H9 (cell line): Measurements from ENCODE around the gene YRDC. TPM values are rescaled to one million over a fixed set of nuclear protein-coding genes. Genes with fewer than 3 reads are reported as not detected.

Source experiments
- DNase-seq: peaks from one replicate; pipeline ENCODE4 v3.0.0-alpha.2; 2017
- H2AFZ ChIP-seq: one replicate; pipeline ENCODE4 v1.6.1; 2013; ENCODE audit warnings: mild to moderate bottlenecking, low read length, control low read depth, moderate library complexity
- H2AK5ac ChIP-seq: 2 replicates; pipeline ENCODE4 v1.6.1; 2013; ENCODE audit warnings: low read length, control low read depth, mixed read lengths; ENCODE audit not compliant: insufficient read length
- H2BK120ac ChIP-seq: one replicate; pipeline ENCODE4 v1.6.1; 2013; ENCODE audit warnings: low read depth, mild to moderate bottlenecking, low read length, control low read depth, inconsistent platforms; ENCODE audit not compliant: poor library complexity, severe bottlenecking
- H2BK12ac ChIP-seq: 2 replicates; pipeline ENCODE4 v1.6.1; 2013; ENCODE audit warnings: low read length, control low read depth, mixed read lengths, low read depth; ENCODE audit not compliant: insufficient read length
- H2BK15ac ChIP-seq: 2 replicates; pipeline ENCODE4 v1.6.1; 2013; ENCODE audit warnings: low read depth, low read length, control low read depth
- H2BK20ac ChIP-seq: one replicate; pipeline ENCODE4 v1.6.1; 2013; ENCODE audit warnings: low read depth, mild to moderate bottlenecking, low read length, control low read depth, inconsistent platforms; ENCODE audit not compliant: poor library complexity, severe bottlenecking
- H2BK5ac ChIP-seq: 2 replicates; pipeline ENCODE4 v1.6.1; 2013; ENCODE audit warnings: low read length, control low read depth, mixed read lengths; ENCODE audit not compliant: insufficient read length
- H3K14ac ChIP-seq: 2 replicates; pipeline ENCODE4 v1.6.1; 2013; ENCODE audit warnings: low read length, control low read depth; ENCODE audit not compliant: insufficient read depth
- H3K18ac ChIP-seq: 2 replicates; pipeline ENCODE4 v1.6.1; 2013; ENCODE audit warnings: low read depth, mild to moderate bottlenecking, mixed read lengths, low read length, control low read depth; ENCODE audit not compliant: insufficient read length
- H3K23ac ChIP-seq: 2 replicates; pipeline ENCODE4 v1.6.1; 2013; ENCODE audit warnings: low read length, control low read depth, mixed read lengths, low read depth; ENCODE audit not compliant: insufficient read length
- H3K23me2 ChIP-seq: 2 replicates; pipeline ENCODE4 v1.6.1; 2013; ENCODE audit warnings: low read depth, mild to moderate bottlenecking, mixed read lengths, low read length, control low read depth; ENCODE audit not compliant: insufficient read length, poor library complexity, severe bottlenecking
- H3K27ac ChIP-seq: 2 replicates; pipeline ENCODE4 v1.5.1; 2013; ENCODE audit warnings: low read length, control low read depth, mixed read lengths, low read depth; ENCODE audit not compliant: insufficient read length
- H3K27me3 ChIP-seq: 2 replicates; pipeline ENCODE4 v1.6.1; 2013; ENCODE audit warnings: low read length, control low read depth, inconsistent platforms; ENCODE audit not compliant: insufficient read depth
- H3K4ac ChIP-seq: 2 replicates; pipeline ENCODE4 v1.6.1; 2013; ENCODE audit warnings: low read depth, mild to moderate bottlenecking, control low read depth, inconsistent platforms, low read length, moderate library complexity
- H3K4me1 ChIP-seq: 2 replicates; pipeline ENCODE4 v1.6.1; 2013; ENCODE audit warnings: low read length, control low read depth, inconsistent platforms; ENCODE audit not compliant: insufficient read depth
- H3K4me2 ChIP-seq: 2 replicates; pipeline ENCODE4 v1.6.1; 2013; ENCODE audit warnings: low read length, control low read depth, mixed read lengths; ENCODE audit not compliant: insufficient read length, insufficient read depth
- H3K56ac ChIP-seq: 2 replicates; pipeline ENCODE4 v1.6.1; 2013; ENCODE audit warnings: low read depth, mild to moderate bottlenecking, mixed read lengths, low read length, control low read depth; ENCODE audit not compliant: insufficient read length
- H3K79me1 ChIP-seq: 2 replicates; pipeline ENCODE4 v1.6.1; 2013; ENCODE audit warnings: low read depth, mild to moderate bottlenecking, moderate library complexity, low read length, control low read depth, inconsistent platforms; ENCODE audit not compliant: insufficient read depth, poor library complexity, severe bottlenecking
- H3K79me2 ChIP-seq: 2 replicates; pipeline ENCODE4 v1.6.1; 2013; ENCODE audit warnings: low read length, control low read depth, inconsistent platforms; ENCODE audit not compliant: insufficient read depth
- H3K9ac ChIP-seq: 2 replicates; pipeline ENCODE4 v1.6.1; 2013; ENCODE audit warnings: low read length, control low read depth, mixed read lengths; ENCODE audit not compliant: insufficient read length; ENCODE audit errors: extremely low read depth
- H3K9me3 ChIP-seq: one replicate; pipeline ENCODE4 v1.6.1; 2013; ENCODE audit warnings: low read depth, low read length, inconsistent platforms; ENCODE audit not compliant: control insufficient read depth
- H3T11ph ChIP-seq: one replicate; pipeline ENCODE4 v1.6.1; 2013; ENCODE audit warnings: mild to moderate bottlenecking, low read length, control low read depth, inconsistent platforms
- H4K20me1 ChIP-seq: one replicate; pipeline ENCODE4 v1.6.1; 2013; ENCODE audit not compliant: control insufficient read depth, insufficient read length, insufficient read depth
- H4K5ac ChIP-seq: 2 replicates; pipeline ENCODE4 v1.6.1; 2013; ENCODE audit warnings: low read depth, mild to moderate bottlenecking, mixed read lengths, low read length, control low read depth; ENCODE audit not compliant: insufficient read length
- H4K8ac ChIP-seq: replicated peaks from 2 replicates; pipeline ENCODE4 v1.6.1; 2013; ENCODE audit warnings: low read length, control low read depth, mixed read lengths, low read depth; ENCODE audit not compliant: insufficient read length
- H4K91ac ChIP-seq: 2 replicates; pipeline ENCODE4 v1.6.1; 2013; ENCODE audit warnings: low read depth, mild to moderate bottlenecking, moderate library complexity, mixed read lengths, low read length, control low read depth; ENCODE audit not compliant: insufficient read length
- H3K27ac Mint-ChIP-seq, 3 experiments: 2 replicates in 2 of 3; 3 replicates in 1 of 3; pipeline ENCODE4 v1.8.0; 2020 to 2021; ENCODE audit warnings: mixed read lengths in 3 of 3, mild to moderate bottlenecking in 1 of 3, moderate library complexity in 1 of 3
- H3K27me3 Mint-ChIP-seq: 2 replicates; pipeline ENCODE4 v1.8.0; 2021; ENCODE audit warnings: low read depth, mild to moderate bottlenecking, moderate library complexity, mixed read lengths
- H3K36me3 Mint-ChIP-seq, 3 experiments: 2 replicates in 2 of 3; 3 replicates in 1 of 3; pipeline ENCODE4 v1.8.0; 2020 to 2021; ENCODE audit warnings: low read depth in 3 of 3, mixed read lengths in 3 of 3; ENCODE audit not compliant: insufficient read depth in 1 of 3
- H3K4me1 Mint-ChIP-seq, 2 experiments: 2 replicates each; pipeline ENCODE4 v1.8.0; 2020; ENCODE audit warnings: mixed read lengths in 2 of 2
- H3K4me3 Mint-ChIP-seq, 2 experiments: 2 replicates in 1 of 2; 3 replicates in 1 of 2; pipeline ENCODE4 v1.8.0; 2020 to 2021; ENCODE audit warnings: mild to moderate bottlenecking in 2 of 2, mixed read lengths in 2 of 2, moderate library complexity in 1 of 2
- H3K9me3 Mint-ChIP-seq, 2 experiments: 2 replicates in 1 of 2; 3 replicates in 1 of 2; pipeline ENCODE4 v1.8.0; 2020; ENCODE audit warnings: mild to moderate bottlenecking in 2 of 2, mixed read lengths in 2 of 2, moderate library complexity in 1 of 2
- WGBS: extraction: QIAGEN DNeasy Blood & Tissue Kit; methylation state at CpG from one replicate; pipeline ENCODE4 v1.1.7; 2013; ENCODE audit warnings: missing lambda C conversion rate, low lambda C conversion rate, mixed read lengths; ENCODE audit not compliant: insufficient read length; ENCODE audit errors: extremely low coverage; 5-methylcytosine and 5-hydroxymethylcytosine counted together
- total RNA-seq: library from RNA; stranded (reverse); gene quantifications from 2 replicates; pipeline ENCODE4 v1.2.1, GENCODE V29; 2021
- TF ChIP-seq, protein P1 (sequence below): fragments of 200-600 bp; sonication (generic); conservative IDR thresholded peaks from 3 replicates; pipeline ENCODE4 v1.8.0; 2021; ENCODE audit warnings: antibody characterized with exemption, mild to moderate bottlenecking

YRDC gene
- total RNA-seq, 1 experiment from 2014 or later: 28.0 TPM

DNA sequence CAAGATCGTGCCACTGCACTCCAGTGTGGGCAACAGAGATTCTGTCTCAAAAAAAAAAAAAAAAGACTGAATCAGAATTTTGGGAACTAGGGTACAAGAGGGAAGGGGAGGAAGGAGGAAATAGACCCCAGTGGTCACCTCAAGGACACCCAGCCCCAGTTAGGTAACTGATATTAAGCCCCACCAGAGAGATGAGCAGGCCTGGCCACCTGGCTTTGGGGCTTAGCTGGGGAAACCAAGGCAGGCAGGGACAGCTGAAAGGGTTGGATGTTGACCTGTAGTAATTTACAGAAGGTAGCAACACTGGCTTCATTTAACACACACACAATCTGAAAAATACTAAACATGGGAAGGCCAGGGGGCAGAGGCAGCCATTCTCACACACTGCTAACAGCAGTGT lies 5.6 kb downstream of the YRDC start:
- no peak overlapping the region for H3T11ph ChIP-seq
- H3K9me3 Mint-ChIP-seq: no peaks in the 10 kb centered on the region
- H3K27ac Mint-ChIP-seq: no peak overlapping the region
- H2AK5ac ChIP-seq: no peak overlapping the region
- H3K4ac ChIP-seq: no peak overlapping the region
- H3K9ac ChIP-seq: no peak overlapping the region
- no peak overlapping the region for H4K5ac ChIP-seq
- DNase-seq: no peak
- H3K56ac ChIP-seq: no peak overlapping the region
- no peak overlapping the region for H2BK12ac ChIP-seq
- no peak overlapping the region for H4K8ac ChIP-seq
- TF ChIP-seq, protein P1, sequence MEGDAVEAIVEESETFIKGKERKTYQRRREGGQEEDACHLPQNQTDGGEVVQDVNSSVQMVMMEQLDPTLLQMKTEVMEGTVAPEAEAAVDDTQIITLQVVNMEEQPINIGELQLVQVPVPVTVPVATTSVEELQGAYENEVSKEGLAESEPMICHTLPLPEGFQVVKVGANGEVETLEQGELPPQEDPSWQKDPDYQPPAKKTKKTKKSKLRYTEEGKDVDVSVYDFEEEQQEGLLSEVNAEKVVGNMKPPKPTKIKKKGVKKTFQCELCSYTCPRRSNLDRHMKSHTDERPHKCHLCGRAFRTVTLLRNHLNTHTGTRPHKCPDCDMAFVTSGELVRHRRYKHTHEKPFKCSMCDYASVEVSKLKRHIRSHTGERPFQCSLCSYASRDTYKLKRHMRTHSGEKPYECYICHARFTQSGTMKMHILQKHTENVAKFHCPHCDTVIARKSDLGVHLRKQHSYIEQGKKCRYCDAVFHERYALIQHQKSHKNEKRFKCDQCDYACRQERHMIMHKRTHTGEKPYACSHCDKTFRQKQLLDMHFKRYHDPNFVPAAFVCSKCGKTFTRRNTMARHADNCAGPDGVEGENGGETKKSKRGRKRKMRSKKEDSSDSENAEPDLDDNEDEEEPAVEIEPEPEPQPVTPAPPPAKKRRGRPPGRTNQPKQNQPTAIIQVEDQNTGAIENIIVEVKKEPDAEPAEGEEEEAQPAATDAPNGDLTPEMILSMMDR: no peak
- H3K27me3 Mint-ChIP-seq: no peaks in the 10 kb centered on the region
- no peaks in the 10 kb centered on the region for H4K20me1 ChIP-seq
- H4K91ac ChIP-seq: no peak overlapping the region
- H3K23me2 ChIP-seq: peaks cover 7% of the 10 kb centered on the region
- peaks cover 45 to 90% (median 67%) of the 10 kb centered on the region in 3 experiments for H3K36me3 Mint-ChIP-seq
- H3K9me3 ChIP-seq: no peaks in the 10 kb centered on the region
- no peak overlapping the region for H3K4me3 Mint-ChIP-seq
- H2BK120ac ChIP-seq: no peak overlapping the region
- H2AFZ ChIP-seq: no peak overlapping the region
- no peak overlapping the region for H2BK20ac ChIP-seq
- no CpG with 5 or more reads among the region's 1 CpG for WGBS
- no peak overlapping the region for H3K4me2 ChIP-seq
- no peaks in the 10 kb centered on the region; the same call in 1 of the 2 replicates for H3K4me1 ChIP-seq
- peaks cover 0 to 4% of the 10 kb centered on the region in 2 experiments; a peak in 2 of 4 replicates for H3K4me1 Mint-ChIP-seq
- no peak overlapping the region for H3K23ac ChIP-seq
- H3K79me2 ChIP-seq: peaks cover 7% of the 10 kb centered on the region; the same call in 1 of the 2 replicates
- H3K27me3 ChIP-seq: no peaks in the 10 kb centered on the region
- H3K18ac ChIP-seq: no peak overlapping the region
- H3K79me1 ChIP-seq: peaks cover 9% of the 10 kb centered on the region
- H3K27ac ChIP-seq: no peak overlapping the region
- H3K14ac ChIP-seq: no peak overlapping the region
- H2BK15ac ChIP-seq: no peak overlapping the region
- no peak overlapping the region for H2BK5ac ChIP-seq
